Measurements from ENCODE around the gene ZNF827.

- TF ChIP-seq EP300 (IDR thresholded peaks at IDR 0.05), result no peak
- no peak for TF ChIP-seq POLR2AphosphoS5 (IDR thresholded peaks at IDR 0.05)
- no peak for TF ChIP-seq CTCF (IDR thresholded peaks at IDR 0.05)
Observed at GRCh38 chr4:145797278-145797677, 141.3 kb downstream of the ZNF827 start.

Measured in gastroesophageal sphincter (tissue), 3 donors.